ENCODE measurements around the gene HCK.

Gene HCK

DNA sequence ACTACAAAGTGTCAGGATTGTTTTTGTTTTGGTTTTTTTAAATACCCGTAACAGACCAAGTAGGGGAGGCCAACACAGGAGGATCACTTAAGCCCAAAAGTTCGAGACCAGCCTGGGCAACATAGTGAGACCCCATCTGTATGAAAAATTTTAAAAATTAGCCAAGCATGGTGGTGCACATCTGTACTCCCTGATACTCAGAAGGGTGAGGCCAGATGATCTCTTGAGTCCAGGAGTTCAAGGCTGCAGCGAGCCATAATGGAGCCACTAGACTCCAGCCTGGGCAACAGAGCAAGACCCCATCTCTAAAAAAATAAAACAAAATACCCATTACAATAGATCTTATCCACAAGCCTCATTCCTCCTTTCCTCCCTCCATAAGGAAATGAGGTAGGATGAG lies 28.7 kb downstream of the HCK start:
- no peak overlapping the region for H2AFZ ChIP-seq (ENCODE audit: low read depth, low read length)
- no peak overlapping the region for H3K9ac ChIP-seq (ENCODE audit: low read depth, low read length)
- no peaks in the 10 kb centered on the region for H3K79me2 ChIP-seq (ENCODE audit: insufficient read depth, low read length)
- H3K36me3 ChIP-seq (ENCODE audit: insufficient read depth, low read length), result no peaks in the 10 kb centered on the region
- no peaks in the 10 kb centered on the region; the same call in 1 of the 2 replicates for H4K20me1 ChIP-seq (ENCODE audit: insufficient read depth, low read length)
- no peak overlapping the region for H3K4me3 ChIP-seq (ENCODE audit: low read depth in 1 of 2, low read length in 2 of 2)
- no peak overlapping the region for H3K27ac ChIP-seq (ENCODE audit: low read length)
- ATAC-seq (ENCODE audit: insufficient read depth, low read depth) (no peak), DNase-seq (no peak)
- H3K27me3 ChIP-seq (ENCODE audit: insufficient read depth, low read length, poor library complexity), result peaks cover 34% of the 10 kb centered on the region
- no peaks in the 10 kb centered on the region for H3K4me1 ChIP-seq (ENCODE audit: insufficient read depth, low read length)
- H3K9me3 ChIP-seq (ENCODE audit: insufficient read depth, low read length, severe bottlenecking), result no peaks in the 10 kb centered on the region
- TF ChIP-seq, protein P1, sequence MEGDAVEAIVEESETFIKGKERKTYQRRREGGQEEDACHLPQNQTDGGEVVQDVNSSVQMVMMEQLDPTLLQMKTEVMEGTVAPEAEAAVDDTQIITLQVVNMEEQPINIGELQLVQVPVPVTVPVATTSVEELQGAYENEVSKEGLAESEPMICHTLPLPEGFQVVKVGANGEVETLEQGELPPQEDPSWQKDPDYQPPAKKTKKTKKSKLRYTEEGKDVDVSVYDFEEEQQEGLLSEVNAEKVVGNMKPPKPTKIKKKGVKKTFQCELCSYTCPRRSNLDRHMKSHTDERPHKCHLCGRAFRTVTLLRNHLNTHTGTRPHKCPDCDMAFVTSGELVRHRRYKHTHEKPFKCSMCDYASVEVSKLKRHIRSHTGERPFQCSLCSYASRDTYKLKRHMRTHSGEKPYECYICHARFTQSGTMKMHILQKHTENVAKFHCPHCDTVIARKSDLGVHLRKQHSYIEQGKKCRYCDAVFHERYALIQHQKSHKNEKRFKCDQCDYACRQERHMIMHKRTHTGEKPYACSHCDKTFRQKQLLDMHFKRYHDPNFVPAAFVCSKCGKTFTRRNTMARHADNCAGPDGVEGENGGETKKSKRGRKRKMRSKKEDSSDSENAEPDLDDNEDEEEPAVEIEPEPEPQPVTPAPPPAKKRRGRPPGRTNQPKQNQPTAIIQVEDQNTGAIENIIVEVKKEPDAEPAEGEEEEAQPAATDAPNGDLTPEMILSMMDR (IDR thresholded peaks at IDR 0.05; ENCODE audit: borderline replicate concordance, extremely low read depth, low read length, poor library complexity, severe bottlenecking), result no peak
- no peak for TF ChIP-seq EZH2 (IDR thresholded peaks at IDR 0.05; ENCODE audit: borderline replicate concordance, low read depth, low read length, severe bottlenecking)
- no peak overlapping the region for H3K4me2 ChIP-seq (ENCODE audit: insufficient read depth, low read length)

- no peak overlapping the region for H3K4me2 ChIP-seq (ENCODE audit: insufficient read depth, low read length)
- no peaks in the 10 kb centered on the region for H3K9me3 ChIP-seq (ENCODE audit: insufficient read depth, low read length, severe bottlenecking)
- no peak for TF ChIP-seq EZH2 (IDR thresholded peaks at IDR 0.05; ENCODE audit: borderline replicate concordance, low read depth, low read length, severe bottlenecking)
- TF ChIP-seq, protein P1 (IDR thresholded peaks at IDR 0.05; ENCODE audit: borderline replicate concordance, extremely low read depth, low read length, poor library complexity, severe bottlenecking), result no peak
- no peak overlapping the region for H3K4me3 ChIP-seq (ENCODE audit: low read depth in 1 of 2, low read length in 2 of 2)
- H3K4me1 ChIP-seq (ENCODE audit: insufficient read depth, low read length), result no peaks in the 10 kb centered on the region
- no peaks in the 10 kb centered on the region for H3K79me2 ChIP-seq (ENCODE audit: insufficient read depth, low read length)
- no peak overlapping the region for H3K9ac ChIP-seq (ENCODE audit: low read depth, low read length)
- no peaks in the 10 kb centered on the region; the same call in 1 of the 2 replicates for H4K20me1 ChIP-seq (ENCODE audit: insufficient read depth, low read length)
- DNase-seq, result no peak
- no peak for ATAC-seq (ENCODE audit: insufficient read depth, low read depth)
- H3K36me3 ChIP-seq (ENCODE audit: insufficient read depth, low read length), result no peaks in the 10 kb centered on the region
- peaks cover 34% of the 10 kb centered on the region for H3K27me3 ChIP-seq (ENCODE audit: insufficient read depth, low read length, poor library complexity)
- H3K27ac ChIP-seq (ENCODE audit: low read length), result no peak overlapping the region
- H2AFZ ChIP-seq (ENCODE audit: low read depth, low read length), result no peak overlapping the region
Measured at GRCh38 chr20:32083469-32083868, 31.4 kb downstream of the HCK start.

- Histone ChIP-seq H3K27me3 (ENCODE audit: insufficient read depth, low read length, poor library complexity) (peaks cover 26% of the 10 kb centered on the region), H3K36me3 (ENCODE audit: insufficient read depth, low read length) (no peaks in the 10 kb centered on the region), H3K9me3 (ENCODE audit: insufficient read depth, low read length, severe bottlenecking) (no peaks in the 10 kb centered on the region), H2AFZ (ENCODE audit: low read depth, low read length) (no peak overlapping the region), H3K27ac (ENCODE audit: low read length) (no peak overlapping the region), H3K4me2 (ENCODE audit: insufficient read depth, low read length) (no peak overlapping the region), H3K4me1 (ENCODE audit: insufficient read depth, low read length) (no peaks in the 10 kb centered on the region), H3K4me3 (ENCODE audit: low read depth in 1 of 2, low read length in 2 of 2) (no peak overlapping the region), H4K20me1 (ENCODE audit: insufficient read depth, low read length) (no peaks in the 10 kb centered on the region; the same call in none of the 2 replicates), H3K79me2 (ENCODE audit: insufficient read depth, low read length) (no peaks in the 10 kb centered on the region), H3K9ac (ENCODE audit: low read depth, low read length) (no peak overlapping the region)
- ATAC-seq (ENCODE audit: insufficient read depth, low read depth), result no peak
- DNase-seq, result no peak
- no peak for TF ChIP-seq EZH2 (IDR thresholded peaks at IDR 0.05; ENCODE audit: borderline replicate concordance, low read depth, low read length, severe bottlenecking)
- TF ChIP-seq, protein P1 (IDR thresholded peaks at IDR 0.05; ENCODE audit: borderline replicate concordance, extremely low read depth, low read length, poor library complexity, severe bottlenecking), result no peak
Measured at GRCh38 chr20:32087070-32087469, 35.0 kb downstream of the HCK start.

- H3K27ac ChIP-seq (ENCODE audit: low read length), result no peak overlapping the region
- H3K4me2 ChIP-seq (ENCODE audit: insufficient read depth, low read length), result no peak overlapping the region
- no peak for TF ChIP-seq EZH2 (IDR thresholded peaks at IDR 0.05; ENCODE audit: borderline replicate concordance, low read depth, low read length, severe bottlenecking)
- TF ChIP-seq, protein P1 (IDR thresholded peaks at IDR 0.05; ENCODE audit: borderline replicate concordance, extremely low read depth, low read length, poor library complexity, severe bottlenecking), result no peak
- no peak overlapping the region for H3K4me3 ChIP-seq (ENCODE audit: low read depth in 1 of 2, low read length in 2 of 2)
- ATAC-seq (ENCODE audit: insufficient read depth, low read depth), result no peak
- H2AFZ ChIP-seq (ENCODE audit: low read depth, low read length), result no peak overlapping the region
- H4K20me1 ChIP-seq (ENCODE audit: insufficient read depth, low read length), result no peaks in the 10 kb centered on the region; the same call in none of the 2 replicates
- no peak for DNase-seq
- no peak overlapping the region for H3K9ac ChIP-seq (ENCODE audit: low read depth, low read length)
- no peaks in the 10 kb centered on the region for H3K9me3 ChIP-seq (ENCODE audit: insufficient read depth, low read length, severe bottlenecking)
- no peaks in the 10 kb centered on the region for H3K79me2 ChIP-seq (ENCODE audit: insufficient read depth, low read length)
- H3K27me3 ChIP-seq (ENCODE audit: insufficient read depth, low read length, poor library complexity), result peaks cover 26% of the 10 kb centered on the region
- no peaks in the 10 kb centered on the region for H3K4me1 ChIP-seq (ENCODE audit: insufficient read depth, low read length)
- H3K36me3 ChIP-seq (ENCODE audit: insufficient read depth, low read length), result no peaks in the 10 kb centered on the region
Measured at GRCh38 chr20:32088759-32089158, 36.7 kb downstream of the HCK start.
